GM21390 (cell line): ENCODE measurements around the gene POC1B.
"Not testable (repeated sequence)": the region's sequence is repeated elsewhere in the genome, so short reads cannot be mapped to it uniquely, and the experiment has no call there.

ENCODE experiments used
- ATAC-seq: cut with Tn5 transposase; IDR thresholded peaks from one replicate; pipeline ENCODE4 v1.9.1; 2021; ENCODE audit not compliant: unreplicated experiment

POC1B gene

GRCh38 chr12:89468017-89468416 lies 57.8 kb downstream of the POC1B start:
- no peak for ATAC-seq

- no peak for ATAC-seq
These were observed 60.8 kb downstream of the POC1B start for GRCh38 chr12:89464974-89465592.

GRCh38 chr12:89461649-89462612 lies 63.9 kb downstream of the POC1B start:
- peak; percentile 96 for ATAC-seq

- ATAC-seq = no peak
These were observed 64.7 kb downstream of the POC1B start for GRCh38 chr12:89461190-89461589.

- ATAC-seq = not testable (repeated sequence)
These were observed 66.6 kb downstream of the POC1B start for GRCh38 chr12:89459279-89459678.

GRCh38 chr12:89456565-89456964 lies 69.3 kb downstream of the POC1B start:
- no peak for ATAC-seq

GRCh38 chr12:89454080-89454848 lies 71.6 kb downstream of the POC1B start:
- ATAC-seq = no peak

- no peak for ATAC-seq
These were observed 72.5 kb downstream of the POC1B start for GRCh38 chr12:89453121-89453978.

GRCh38 chr12:89451841-89452251 lies 74.0 kb downstream of the POC1B start:
- ATAC-seq = no peak

- ATAC-seq = no peak
These were observed 74.9 kb downstream of the POC1B start for GRCh38 chr12:89450907-89451306.

- ATAC-seq = no peak
These were observed 76.9 kb downstream of the POC1B start for GRCh38 chr12:89448951-89449371.

GRCh38 chr12:89448526-89448925 lies 77.3 kb downstream of the POC1B start:
- ATAC-seq = no peak

- ATAC-seq = no peak
These were observed 85.9 kb downstream of the POC1B start for GRCh38 chr12:89439941-89440340.

- no peak for ATAC-seq
These were observed 88.6 kb downstream of the POC1B start for GRCh38 chr12:89437231-89437630.

GRCh38 chr12:89436062-89436461 lies 89.8 kb downstream of the POC1B start:
- ATAC-seq = no peak

GRCh38 chr12:89433634-89434033 lies 92.2 kb downstream of the POC1B start:
- ATAC-seq = no peak

- no peak for ATAC-seq
These were observed 93.5 kb downstream of the POC1B start for GRCh38 chr12:89432396-89432795.

- ATAC-seq = no peak
These were observed 96.3 kb downstream of the POC1B start for GRCh38 chr12:89429528-89429927.

GRCh38 chr12:89427508-89428156 lies 98.2 kb downstream of the POC1B start:
- peak; percentile 98 for ATAC-seq

- no peak for ATAC-seq
These were observed 101.0 kb downstream of the POC1B start for GRCh38 chr12:89424846-89425245.
